BE2C (cell line): ENCODE data around the gene PAX7.
"Not testable (repeated sequence)": the region's sequence is repeated elsewhere in the genome, so short reads cannot be mapped to it uniquely, and the experiment has no call there.

ENCODE experiments used
- DNase-seq: peaks from one replicate; pipeline ENCODE4 v3.0.0-alpha.2; 2020
- H3K27me3 ChIP-seq: fragments of 250-450 bp; sonication (Bioruptor Pico); 2 replicates; pipeline ENCODE4 v1.5.1; 2020; ENCODE audit warnings: mild to moderate bottlenecking
- H3K36me3 ChIP-seq: fragments of 250-450 bp; sonication (Bioruptor Pico); 2 replicates; pipeline ENCODE4 v1.5.1; 2020; ENCODE audit warnings: mild to moderate bottlenecking
- H3K4me1 ChIP-seq: fragments of 250-450 bp; sonication (Bioruptor Pico); 2 replicates; pipeline ENCODE4 v1.5.1; 2020
- H3K4me3 ChIP-seq: 2 replicates; pipeline ENCODE4 v1.5.1; 2011; ENCODE audit warnings: low read depth, low read length
- H3K9me3 ChIP-seq: fragments of 250-450 bp; sonication (Bioruptor Pico); 2 replicates; pipeline ENCODE4 v1.5.1; 2020
- CTCF ChIP-seq: IDR thresholded peaks from 2 replicates; pipeline ENCODE4 v1.5.1; 2012; ENCODE audit warnings: mild to moderate bottlenecking, low read depth, low read length

The PAX7 gene

GRCh38 chr1:18764362-18764761 lies 133.7 kb downstream of the PAX7 start:
- Histone ChIP-seq H3K4me1 (no peaks in the 10 kb centered on the region), H3K4me3 (no peak overlapping the region), H3K27me3 (no peaks in the 10 kb centered on the region), H3K9me3 (no peaks in the 10 kb centered on the region), H3K36me3 (no peaks in the 10 kb centered on the region)
- no peak for DNase-seq
- no peak for TF ChIP-seq CTCF

GRCh38 chr1:18765725-18766124 lies 135.1 kb downstream of the PAX7 start:
- DNase-seq = no peak
- Histone ChIP-seq H3K27me3 (no peaks in the 10 kb centered on the region), H3K9me3 (no peaks in the 10 kb centered on the region), H3K36me3 (no peaks in the 10 kb centered on the region), H3K4me1 (no peaks in the 10 kb centered on the region), H3K4me3 (no peak overlapping the region)
- TF ChIP-seq CTCF = no peak

GRCh38 chr1:18766328-18766727 lies 135.7 kb downstream of the PAX7 start:
- Histone ChIP-seq H3K4me1 (no peaks in the 10 kb centered on the region), H3K36me3 (no peaks in the 10 kb centered on the region), H3K27me3 (no peaks in the 10 kb centered on the region), H3K4me3 (no peak overlapping the region), H3K9me3 (no peaks in the 10 kb centered on the region)
- DNase-seq = no peak
- no peak for TF ChIP-seq CTCF

GRCh38 chr1:18767576-18767975 lies 136.9 kb downstream of the PAX7 start:
- not testable (repeated sequence) for DNase-seq, H3K4me3 ChIP-seq, H3K27me3 ChIP-seq, H3K4me1 ChIP-seq, H3K36me3 ChIP-seq, H3K9me3 ChIP-seq

- no peaks in the 10 kb centered on the region for H3K36me3 ChIP-seq
- no peaks in the 10 kb centered on the region for H3K9me3 ChIP-seq
- no peaks in the 10 kb centered on the region for H3K27me3 ChIP-seq
- no peaks in the 10 kb centered on the region for H3K4me1 ChIP-seq
- no peak overlapping the region for H3K4me3 ChIP-seq
- no peak for DNase-seq
- TF ChIP-seq CTCF = no peak
Measured at GRCh38 chr1:18768086-18768485, 137.4 kb downstream of the PAX7 start.

- no peaks in the 10 kb centered on the region for H3K36me3 ChIP-seq
- TF ChIP-seq CTCF = no peak
- no peaks in the 10 kb centered on the region for H3K4me1 ChIP-seq
- H3K4me3 ChIP-seq = no peak overlapping the region
- no peaks in the 10 kb centered on the region for H3K9me3 ChIP-seq
- no peak for DNase-seq
- H3K27me3 ChIP-seq = no peaks in the 10 kb centered on the region
Measured at GRCh38 chr1:18769140-18769539, 138.5 kb downstream of the PAX7 start.

- no peak for TF ChIP-seq CTCF
- no peak for DNase-seq
- Histone ChIP-seq H3K4me3 (no peak overlapping the region), H3K9me3 (no peaks in the 10 kb centered on the region), H3K27me3 (no peaks in the 10 kb centered on the region), H3K4me1 (no peaks in the 10 kb centered on the region), H3K36me3 (no peaks in the 10 kb centered on the region)
Measured at GRCh38 chr1:18770799-18771198, 140.2 kb downstream of the PAX7 start.
